Heart right ventricle (tissue), 16 donors: ENCODE results near the gene PTPRD. TPM values are rescaled to one million over a fixed set of nuclear protein-coding genes. Genes with fewer than 3 reads are reported as not detected.

ENCODE experiments used
- ATAC-seq, 8 donors: fragments of 200-7000 bp; cut with Tn5 transposase; one replicate each; pipeline ENCODE4 v1.9.1; 2020; ENCODE audit warnings: mild to moderate bottlenecking in 8 of 8, moderate library complexity in 8 of 8, moderate number of reproducible peaks in 1 of 8
- DNase-seq, 2 donors: peaks; one replicate each; pipeline ENCODE4 v3.0.0-alpha.2; 2020
- H3K27ac ChIP-seq, 10 donors: fragments of 200-600 bp; sonication (generic) in 2 of 10; one replicate each; pipeline versions ENCODE4 v1.5.0 to v1.8.0; 2020 to 2022; ENCODE audit warnings: mild to moderate bottlenecking in 3 of 10
- H3K27me3 ChIP-seq, 7 donors: fragments of 200-600 bp; one replicate each; pipeline ENCODE4 v1.8.0; 2021 to 2022; ENCODE audit warnings: mild to moderate bottlenecking in 2 of 7
- H3K36me3 ChIP-seq, 9 donors: fragments of 200-600 bp; sonication (generic) in 1 of 9; one replicate each; pipeline versions ENCODE4 v1.5.0 to v1.8.0; 2020 to 2022; ENCODE audit warnings: mild to moderate bottlenecking in 2 of 9
- H3K4me1 ChIP-seq, 9 donors: fragments of 200-600 bp; sonication (generic) in 1 of 9; one replicate each; pipeline versions ENCODE4 v1.5.0 to v1.8.0; 2020 to 2022; ENCODE audit warnings: mild to moderate bottlenecking in 4 of 9
- H3K4me3 ChIP-seq, 10 donors: fragments of 200-600 bp; sonication (generic) in 2 of 10; one replicate each; pipeline versions ENCODE4 v1.5.0 to v1.8.0; 2020 to 2022; ENCODE audit warnings: mild to moderate bottlenecking in 7 of 10, moderate library complexity in 2 of 10
- H3K9me3 ChIP-seq, 11 donors: fragments of 200-600 bp in 10 of 11; sonication (generic) in 2 of 11; one replicate each; pipeline versions ENCODE4 v1.5.0 to v1.8.0; 2013 to 2022; ENCODE audit warnings: mild to moderate bottlenecking in 2 of 11, control low read depth in 1 of 11, moderate library complexity in 1 of 11
- CTCF ChIP-seq, 9 donors: fragments of 200-600 bp; sonication (generic) in 2 of 9; IDR thresholded peaks; one replicate each; pipeline versions ENCODE4 v1.5.0 to v1.8.0; 2021 to 2022; ENCODE audit warnings: antibody characterized with exemption in 9 of 9, mild to moderate bottlenecking in 5 of 9, moderate library complexity in 1 of 9
- WGBS, 2 donors: extraction: QIAGEN DNeasy Blood & Tissue Kit; methylation state at CpG; one replicate each; pipeline ENCODE4 v1.1.7; 2013; ENCODE audit warnings: inconsistent platforms in 1 of 2; 5-methylcytosine and 5-hydroxymethylcytosine counted together
- intact Hi-C, 10 donors: fragments of 100-400 bp; cut with DNase I; formaldehyde crosslinking; loops; one replicate each; pipeline versions ENCODE4 v1.11.1 to v1.14.2; 2022
- polyA plus RNA-seq, 2 donors: library from polyadenylated mRNA; stranded (reverse); fragments of 200-250 nt; gene quantifications; one replicate each; pipeline ENCODE4 v1.2.3, GENCODE V29; 2013
- total RNA-seq, 10 donors: library from RNA; stranded (reverse); fragmentation: NEBNext Ultra II Directional in 3 of 10; extraction: Animal tissue kit (Norgen Biotek cat#: 25700) in 3 of 10; gene quantifications; one replicate each; pipeline versions ENCODE4 v1.2.1 to v1.2.4, GENCODE V29; 2021 to 2023
- donor health status: Arrhythmogenic right ventricular cardiomyopathy.
- donor health status: ischemic (EF 13 %, LVEDD 7.1; RV severe dilation, severe dysfunction).
- donor health status: healthy with polysubstance abuse.
- donor health status: DM: no; HTN: yes; CAD: no.
- donor health status: DM: no; HTN: no; CAD: no.
- donor health status: ischemic (EF 25% LVEDD 6.9; RV normal size, moderate dysfunction).
- donor health status: ischemic (EF 25% LVEDD 5.7; RV mildly dilated, moderate dysfunction).
- donor health status: healthy.
- donor health status: DM: yes; HTN: yes; CAD: no.
- donor health status: Ischemic cardiomyopathy.
- donor health status: ischemic (EF 35%, LVEDD 5.7; RV mildly dilated, moderate dysfunction).
- donor health status: nonischemic (EF 11% LVEDD 7.7; RV severe dilation, severe dysfunction).
- donor health status: DM: yes; HTN: yes; CAD: no.
- donor health status: PGD.
- donor health status: ischemic (EF 29% LVEDD 5.4; RV normal size, mild dysfunction).
- donor health status: nonischemic (EF 23%, LVEDD 6.1; RV moderate dilation, normal function).

PTPRD gene
- total and polyA plus RNA-seq, 12 donors = 1.4 to 25.2 (median 13.0) TPM

DNA sequence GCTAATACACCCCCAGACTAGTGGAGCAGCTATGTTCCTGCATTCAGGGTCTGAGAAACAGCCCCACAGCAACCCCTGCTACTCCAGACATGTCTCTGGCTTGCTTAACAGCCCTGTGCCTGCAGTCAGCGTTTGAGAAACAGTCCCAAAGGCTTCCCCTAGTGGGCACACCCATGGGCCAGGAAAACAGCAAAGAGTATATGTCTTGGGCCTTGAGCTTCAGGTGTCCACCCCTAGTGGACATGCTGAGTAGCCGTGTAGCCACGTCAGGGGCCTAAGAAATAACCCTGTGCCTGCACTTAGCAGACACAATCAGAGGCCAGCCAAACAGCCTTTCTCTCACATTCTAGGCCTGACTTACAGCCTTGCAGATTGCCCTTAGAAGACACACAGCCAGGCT lies 698.6 kb downstream of the PTPRD start:
- Histone ChIP-seq H3K27me3 (no peaks in the 10 kb centered on the region), H3K36me3 (no peaks in the 10 kb centered on the region), H3K4me3 (no peak overlapping the region), H3K9me3 (peaks cover 0 to 19% (median 4%) of the 10 kb centered on the region in 11 donors), H3K27ac (no peak overlapping the region), H3K4me1 (no peaks in the 10 kb centered on the region)
- DNase-seq (no peak), ATAC-seq (no peak)
- no peak for TF ChIP-seq CTCF (IDR thresholded peaks at IDR 0.05)
- intact Hi-C loops = no loop called here
- WGBS, 2 donors = 60 to 81% methylated on average over 3 of the region's 3 CpGs

GRCh38 chr9:9913276-9913832 lies 699.4 kb downstream of the PTPRD start:
- DNase-seq (no peak), ATAC-seq (no peak)
- no peak for TF ChIP-seq CTCF (IDR thresholded peaks at IDR 0.05)
- no peaks in the 10 kb centered on the region for H3K36me3 ChIP-seq
- no peaks in the 10 kb centered on the region for H3K4me1 ChIP-seq
- intact Hi-C loops = no loop called here
- H3K9me3 ChIP-seq = peaks cover 0 to 19% (median 4%) of the 10 kb centered on the region in 11 donors
- H3K27me3 ChIP-seq = no peaks in the 10 kb centered on the region
- H3K27ac ChIP-seq = no peak overlapping the region
- 52 to 62% methylated on average over 1 of the region's 1 CpG for WGBS, 2 donors
- no peak overlapping the region for H3K4me3 ChIP-seq

- Histone ChIP-seq H3K4me3 (no peak overlapping the region), H3K9me3 (peaks cover 0 to 19% (median 4%) of the 10 kb centered on the region in 11 donors), H3K27me3 (no peaks in the 10 kb centered on the region), H3K27ac (no peak overlapping the region), H3K4me1 (no peaks in the 10 kb centered on the region), H3K36me3 (no peaks in the 10 kb centered on the region)
- intact Hi-C loops = no loop called here
- no peak for TF ChIP-seq CTCF (IDR thresholded peaks at IDR 0.05)
- DNase-seq = no peak
- ATAC-seq = no peak
- 7 to 9% methylated on average over 2 of the region's 2 CpGs for WGBS, 2 donors
Measured at GRCh38 chr9:9912459-9912858, 700.3 kb downstream of the PTPRD start.

GRCh38 chr9:9905736-9906135 lies 707.1 kb downstream of the PTPRD start:
- Histone ChIP-seq H3K27ac (no peak overlapping the region), H3K4me1 (no peaks in the 10 kb centered on the region), H3K36me3 (no peaks in the 10 kb centered on the region), H3K9me3 (no peaks in the 10 kb centered on the region), H3K27me3 (no peaks in the 10 kb centered on the region), H3K4me3 (no peak overlapping the region)
- 52 to 57% methylated on average over 3 of the region's 3 CpGs for WGBS, 2 donors
- no peak for ATAC-seq
- DNase-seq = no peak
- intact Hi-C loops = no loop called here
- TF ChIP-seq CTCF (IDR thresholded peaks at IDR 0.05) = no peak
